ELF-1 (cell line): ENCODE results near the gene CDH23.

Experiments
- DNase-seq: peaks from one replicate; pipeline ENCODE4 v3.0.0-alpha.2; 2016; ENCODE audit warnings: low read depth, low spot score

Gene CDH23

GRCh38 chr10:71657604-71658466 lies 261.1 kb downstream of the CDH23 start:
- DNase-seq = peak; percentile 69

- no peak for DNase-seq
Measured at GRCh38 chr10:71658467-71658745, 261.7 kb downstream of the CDH23 start.

- DNase-seq = peak; percentile 50
Measured at GRCh38 chr10:71659111-71659634, 262.5 kb downstream of the CDH23 start.

- no peak for DNase-seq
Measured at GRCh38 chr10:71659737-71660136, 263.0 kb downstream of the CDH23 start.

GRCh38 chr10:71660313-71660712 lies 263.6 kb downstream of the CDH23 start:
- DNase-seq = no peak

- DNase-seq = peak; percentile 77
Measured at GRCh38 chr10:71661060-71661622, 264.4 kb downstream of the CDH23 start.

- no peak for DNase-seq
Measured at GRCh38 chr10:71661779-71662336, 265.1 kb downstream of the CDH23 start.

- no peak for DNase-seq
Measured at GRCh38 chr10:71663311-71663710, 266.6 kb downstream of the CDH23 start.

GRCh38 chr10:71664585-71664984 lies 267.9 kb downstream of the CDH23 start:
- no peak for DNase-seq

GRCh38 chr10:71665456-71665855 lies 268.7 kb downstream of the CDH23 start:
- DNase-seq = no peak

- no peak for DNase-seq
Measured at GRCh38 chr10:71666639-71667386, 270.1 kb downstream of the CDH23 start.

GRCh38 chr10:71667387-71667752 lies 270.6 kb downstream of the CDH23 start:
- no peak for DNase-seq

GRCh38 chr10:71671994-71672946 lies 275.6 kb downstream of the CDH23 start:
- no peak for DNase-seq

GRCh38 chr10:71675295-71675970 lies 278.7 kb downstream of the CDH23 start:
- no peak for DNase-seq

GRCh38 chr10:71677261-71677660 lies 280.5 kb downstream of the CDH23 start:
- no peak for DNase-seq

- DNase-seq = no peak
Measured at GRCh38 chr10:71678057-71678805, 281.5 kb downstream of the CDH23 start.

GRCh38 chr10:71679425-71679824 lies 282.7 kb downstream of the CDH23 start:
- DNase-seq = no peak

GRCh38 chr10:71681977-71682376 lies 285.3 kb downstream of the CDH23 start:
- no peak for DNase-seq

- DNase-seq = no peak
Measured at GRCh38 chr10:71683301-71683700, 286.6 kb downstream of the CDH23 start.
